Aorta (tissue), 5 donors: ENCODE results near the gene TRIM14. TPM values are rescaled to one million over a fixed set of nuclear protein-coding genes. Genes with fewer than 3 reads are reported as not detected.

ENCODE experiments used
- ATAC-seq: fragments of 200-7000 bp; cut with Tn5 transposase; one replicate; pipeline ENCODE4 v1.9.1; 2022; ENCODE audit warnings: moderate library complexity; ENCODE audit not compliant: low FRiP score
- DNase-seq, 2 donors: peaks; one replicate each; pipeline ENCODE4 v3.0.0-alpha.2; 2020
- H3K27ac ChIP-seq, 2 donors: one replicate each; pipeline ENCODE4 v1.5.1; 2013; ENCODE audit warnings: low read length in 2 of 2, mild to moderate bottlenecking in 2 of 2, moderate library complexity in 2 of 2, control low read depth in 1 of 2, inconsistent platforms in 1 of 2, low read depth in 1 of 2
- H3K27me3 ChIP-seq, 2 donors: one replicate each; pipeline ENCODE4 v1.6.1; 2013; ENCODE audit warnings: control low read depth in 1 of 2, low read length in 1 of 2, mild to moderate bottlenecking in 1 of 2, moderate library complexity in 1 of 2; ENCODE audit not compliant: insufficient read depth in 2 of 2, control insufficient read depth in 1 of 2
- H3K36me3 ChIP-seq, 2 donors: one replicate each; pipeline ENCODE4 v1.6.1; 2013; ENCODE audit warnings: control low read depth in 1 of 2, low read length in 1 of 2, mild to moderate bottlenecking in 1 of 2; ENCODE audit not compliant: insufficient read depth in 2 of 2, control insufficient read depth in 1 of 2
- H3K4me1 ChIP-seq, 2 donors: one replicate each; pipeline ENCODE4 v1.6.1; 2013; ENCODE audit warnings: low read length in 2 of 2, control low read depth in 1 of 2, mild to moderate bottlenecking in 1 of 2, moderate library complexity in 1 of 2; ENCODE audit not compliant: insufficient read depth in 2 of 2, control insufficient read depth in 1 of 2
- H3K4me3 ChIP-seq, 2 donors: one replicate each; pipeline ENCODE4 v1.5.1; 2013; ENCODE audit warnings: low read length in 2 of 2, control low read depth in 1 of 2, mild to moderate bottlenecking in 1 of 2
- H3K9me3 ChIP-seq: one replicate; pipeline ENCODE4 v1.6.1; 2013; ENCODE audit warnings: mild to moderate bottlenecking, low read length; ENCODE audit not compliant: control insufficient read depth
- WGBS, 2 donors: extraction: QIAGEN DNeasy Blood & Tissue Kit; methylation state at CpG; one replicate each; pipeline ENCODE4 v1.1.7; 2013; 5-methylcytosine and 5-hydroxymethylcytosine counted together
- intact Hi-C, 2 donors: fragments of 100-400 bp; cut with DNase I; formaldehyde crosslinking; loops; one replicate each; pipeline versions ENCODE4 v1.14.2 to v1.15.0; 2022
- polyA plus RNA-seq, 2 donors: library from polyadenylated mRNA; stranded (reverse); fragments of 200-250 nt; gene quantifications; one replicate each; pipeline ENCODE4 v1.2.3, GENCODE V29; 2013
- total RNA-seq, 2 donors: library from RNA; stranded (reverse); fragmentation: NEBNext Ultra II Directional; extraction: Animal tissue kit (Norgen Biotek cat#: 25700); gene quantifications; one replicate each; pipeline ENCODE4 v1.2.1, GENCODE V29; 2021
- donor health status: healthy with polysubstance abuse.
- donor health status: Bipolar disorder and iron deficiency.
- donor health status: DM: no; HTN: no; CAD: no.
- donor health status: DM: no; HTN: no; CAD: no.
- donor health status: DM: yes; HTN: yes; CAD: no.

The TRIM14 gene
- total and polyA plus RNA-seq, 4 donors = 1.5 to 17.6 (median 7.1) TPM

GRCh38 chr9:98157372-98157771 is 38.4 kb upstream of the TRIM14 start:
- intact Hi-C loops = no loop called here
- no peak overlapping the region for H3K27ac ChIP-seq
- 91% methylated on average over 10 of the region's 10 CpGs for WGBS, 2 donors

GRCh38 chr9:98154678-98155077 is 35.7 kb upstream of the TRIM14 start:
- Histone ChIP-seq H3K9me3 (peaks cover 2% of the 10 kb centered on the region), H3K27ac (no peak overlapping the region), H3K27me3 (no peaks in the 10 kb centered on the region), H3K36me3 (no peaks in the 10 kb centered on the region), H3K4me3 (no peak overlapping the region), H3K4me1 (no peaks in the 10 kb centered on the region)
- intact Hi-C loops = no loop called here
- DNase-seq (no peak), ATAC-seq (no peak)
- 90 to 91% methylated on average over 2 of the region's 2 CpGs for WGBS, 2 donors

More at GRCh38 chr9:98157372-98157771, 38.4 kb upstream of the TRIM14 start:
- no peak for DNase-seq
- Histone ChIP-seq H3K27me3 (no peaks in the 10 kb centered on the region), H3K4me3 (no peak overlapping the region), H3K4me1 (no peaks in the 10 kb centered on the region), H3K9me3 (peaks cover under 1% of the 10 kb centered on the region), H3K36me3 (no peaks in the 10 kb centered on the region)
- ATAC-seq = no peak

- no peak overlapping the region for H3K27ac ChIP-seq
- peaks cover 2% of the 10 kb centered on the region for H3K9me3 ChIP-seq
- DNase-seq (no peak), ATAC-seq (no peak)
- H3K4me1 ChIP-seq = no peaks in the 10 kb centered on the region
- intact Hi-C loops = no loop called here
- no peaks in the 10 kb centered on the region for H3K27me3 ChIP-seq
- H3K36me3 ChIP-seq = no peaks in the 10 kb centered on the region
- no peak overlapping the region for H3K4me3 ChIP-seq
These were observed 33.5 kb upstream of the TRIM14 start for GRCh38 chr9:98152526-98152925.

GRCh38 chr9:98150721-98151120 is 31.7 kb upstream of the TRIM14 start:
- intact Hi-C loops = no loop called here
- no peak for ATAC-seq
- 79 to 81% methylated on average over 3 of the region's 3 CpGs for WGBS, 2 donors

GRCh38 chr9:98150164-98150563 is 31.1 kb upstream of the TRIM14 start:
- H3K4me1 ChIP-seq = no peaks in the 10 kb centered on the region
- peaks cover 2% of the 10 kb centered on the region for H3K9me3 ChIP-seq
- ATAC-seq (no peak), DNase-seq (no peak)
- 77 to 79% methylated on average over 7 of the region's 7 CpGs for WGBS, 2 donors
- H3K27me3 ChIP-seq = no peaks in the 10 kb centered on the region
- intact Hi-C loops = no loop called here
- no peaks in the 10 kb centered on the region for H3K36me3 ChIP-seq
- no peak overlapping the region for H3K27ac ChIP-seq
- H3K4me3 ChIP-seq = no peak overlapping the region

More at GRCh38 chr9:98150721-98151120, 31.7 kb upstream of the TRIM14 start:
- no peak overlapping the region for H3K4me3 ChIP-seq
- no peaks in the 10 kb centered on the region for H3K36me3 ChIP-seq
- no peaks in the 10 kb centered on the region for H3K27me3 ChIP-seq
- H3K4me1 ChIP-seq = no peaks in the 10 kb centered on the region
- DNase-seq = no peak
- peaks cover 2% of the 10 kb centered on the region for H3K9me3 ChIP-seq
- H3K27ac ChIP-seq = no peak overlapping the region

GRCh38 chr9:98149422-98149821 is 30.4 kb upstream of the TRIM14 start:
- 53 to 59% methylated on average over 3 of the region's 3 CpGs for WGBS, 2 donors

GRCh38 chr9:98148486-98148885 is 29.5 kb upstream of the TRIM14 start:
- H3K36me3 ChIP-seq = no peaks in the 10 kb centered on the region
- 80 to 82% methylated on average over 2 of the region's 2 CpGs for WGBS, 2 donors
- no peaks in the 10 kb centered on the region for H3K4me1 ChIP-seq
- intact Hi-C loops = no loop called here
- ATAC-seq (no peak), DNase-seq (no peak)
- no peaks in the 10 kb centered on the region for H3K27me3 ChIP-seq
- H3K27ac ChIP-seq = no peak overlapping the region
- H3K4me3 ChIP-seq = no peak overlapping the region
- H3K9me3 ChIP-seq = peaks cover 2% of the 10 kb centered on the region

More at GRCh38 chr9:98149422-98149821, 30.4 kb upstream of the TRIM14 start:
- no peak for ATAC-seq
- peaks cover 2% of the 10 kb centered on the region for H3K9me3 ChIP-seq
- intact Hi-C loops = no loop called here
- no peaks in the 10 kb centered on the region for H3K4me1 ChIP-seq
- H3K27ac ChIP-seq = no peak overlapping the region
- DNase-seq = no peak
- H3K27me3 ChIP-seq = no peaks in the 10 kb centered on the region
- no peak overlapping the region for H3K4me3 ChIP-seq
- H3K36me3 ChIP-seq = no peaks in the 10 kb centered on the region

- ATAC-seq = no peak
- WGBS, 2 donors = 86% methylated on average over 2 of the region's 2 CpGs
These were observed 28.6 kb upstream of the TRIM14 start for GRCh38 chr9:98147582-98147981.

GRCh38 chr9:98146101-98146991 is 27.3 kb upstream of the TRIM14 start:
- H3K27me3 ChIP-seq = no peaks in the 10 kb centered on the region
- peak; percentile 16 for ATAC-seq
- 77 to 84% methylated on average over 7 of the region's 7 CpGs for WGBS, 2 donors
- intact Hi-C loops = no loop called here
- H3K9me3 ChIP-seq = no peaks in the 10 kb centered on the region
- H3K4me3 ChIP-seq = no peak overlapping the region
- no peaks in the 10 kb centered on the region for H3K4me1 ChIP-seq
- H3K36me3 ChIP-seq = no peaks in the 10 kb centered on the region
- H3K27ac ChIP-seq = no peak overlapping the region
- DNase-seq = no peak

More at GRCh38 chr9:98147582-98147981, 28.6 kb upstream of the TRIM14 start:
- Histone ChIP-seq H3K27me3 (no peaks in the 10 kb centered on the region), H3K4me3 (no peak overlapping the region), H3K36me3 (no peaks in the 10 kb centered on the region), H3K27ac (no peak overlapping the region), H3K9me3 (peaks cover 2% of the 10 kb centered on the region), H3K4me1 (no peaks in the 10 kb centered on the region)
- intact Hi-C loops = no loop called here
- DNase-seq = no peak
